ENCODE data around the gene TRPM3. TPM values are rescaled to one million over a fixed set of nuclear protein-coding genes. Genes with fewer than 3 reads are reported as not detected.

The TRPM3 gene
- total RNA-seq, 1 donor, result under 0.01 TPM

GRCh38 chr9:70936536-70936935 is 184.9 kb downstream of the TRPM3 start:
- no peak overlapping the region for H3K4me3 ChIP-seq (ENCODE audit: low read depth, low read length)
- no peak for DNase-seq (ENCODE audit: low read depth)
- TF ChIP-seq, protein P1, sequence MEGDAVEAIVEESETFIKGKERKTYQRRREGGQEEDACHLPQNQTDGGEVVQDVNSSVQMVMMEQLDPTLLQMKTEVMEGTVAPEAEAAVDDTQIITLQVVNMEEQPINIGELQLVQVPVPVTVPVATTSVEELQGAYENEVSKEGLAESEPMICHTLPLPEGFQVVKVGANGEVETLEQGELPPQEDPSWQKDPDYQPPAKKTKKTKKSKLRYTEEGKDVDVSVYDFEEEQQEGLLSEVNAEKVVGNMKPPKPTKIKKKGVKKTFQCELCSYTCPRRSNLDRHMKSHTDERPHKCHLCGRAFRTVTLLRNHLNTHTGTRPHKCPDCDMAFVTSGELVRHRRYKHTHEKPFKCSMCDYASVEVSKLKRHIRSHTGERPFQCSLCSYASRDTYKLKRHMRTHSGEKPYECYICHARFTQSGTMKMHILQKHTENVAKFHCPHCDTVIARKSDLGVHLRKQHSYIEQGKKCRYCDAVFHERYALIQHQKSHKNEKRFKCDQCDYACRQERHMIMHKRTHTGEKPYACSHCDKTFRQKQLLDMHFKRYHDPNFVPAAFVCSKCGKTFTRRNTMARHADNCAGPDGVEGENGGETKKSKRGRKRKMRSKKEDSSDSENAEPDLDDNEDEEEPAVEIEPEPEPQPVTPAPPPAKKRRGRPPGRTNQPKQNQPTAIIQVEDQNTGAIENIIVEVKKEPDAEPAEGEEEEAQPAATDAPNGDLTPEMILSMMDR (IDR thresholded peaks at IDR 0.05; ENCODE audit: insufficient read depth, low read depth, low read length), result no peak

- H3K4me3 ChIP-seq (ENCODE audit: low read depth, low read length), result no peak overlapping the region
- peak; percentile 22 for DNase-seq (ENCODE audit: low read depth)
- TF ChIP-seq, protein P1 (IDR thresholded peaks at IDR 0.05; ENCODE audit: insufficient read depth, low read depth, low read length), result no peak
Observed at GRCh38 chr9:70935856-70936255, 185.6 kb downstream of the TRPM3 start.

GRCh38 chr9:70934642-70935041 is 186.8 kb downstream of the TRPM3 start:
- TF ChIP-seq, protein P1 (IDR thresholded peaks at IDR 0.05; ENCODE audit: insufficient read depth, low read depth, low read length), result no peak
- no peak for DNase-seq (ENCODE audit: low read depth)
- H3K4me3 ChIP-seq (ENCODE audit: low read depth, low read length), result no peak overlapping the region

- DNase-seq (ENCODE audit: low read depth), result no peak
- no peak overlapping the region for H3K4me3 ChIP-seq (ENCODE audit: low read depth, low read length)
- TF ChIP-seq, protein P1 (IDR thresholded peaks at IDR 0.05; ENCODE audit: insufficient read depth, low read depth, low read length), result no peak
Observed at GRCh38 chr9:70933321-70933720, 188.1 kb downstream of the TRPM3 start.

GRCh38 chr9:70932097-70932496 is 189.3 kb downstream of the TRPM3 start:
- DNase-seq (ENCODE audit: low read depth), result no peak
- TF ChIP-seq, protein P1 (IDR thresholded peaks at IDR 0.05; ENCODE audit: insufficient read depth, low read depth, low read length), result no peak
- no peak overlapping the region for H3K4me3 ChIP-seq (ENCODE audit: low read depth, low read length)

- no peak for DNase-seq (ENCODE audit: low read depth)
- no peak overlapping the region for H3K4me3 ChIP-seq (ENCODE audit: low read depth, low read length)
- TF ChIP-seq, protein P1 (IDR thresholded peaks at IDR 0.05; ENCODE audit: insufficient read depth, low read depth, low read length), result no peak
Observed at GRCh38 chr9:70927530-70927929, 193.9 kb downstream of the TRPM3 start.

DNA sequence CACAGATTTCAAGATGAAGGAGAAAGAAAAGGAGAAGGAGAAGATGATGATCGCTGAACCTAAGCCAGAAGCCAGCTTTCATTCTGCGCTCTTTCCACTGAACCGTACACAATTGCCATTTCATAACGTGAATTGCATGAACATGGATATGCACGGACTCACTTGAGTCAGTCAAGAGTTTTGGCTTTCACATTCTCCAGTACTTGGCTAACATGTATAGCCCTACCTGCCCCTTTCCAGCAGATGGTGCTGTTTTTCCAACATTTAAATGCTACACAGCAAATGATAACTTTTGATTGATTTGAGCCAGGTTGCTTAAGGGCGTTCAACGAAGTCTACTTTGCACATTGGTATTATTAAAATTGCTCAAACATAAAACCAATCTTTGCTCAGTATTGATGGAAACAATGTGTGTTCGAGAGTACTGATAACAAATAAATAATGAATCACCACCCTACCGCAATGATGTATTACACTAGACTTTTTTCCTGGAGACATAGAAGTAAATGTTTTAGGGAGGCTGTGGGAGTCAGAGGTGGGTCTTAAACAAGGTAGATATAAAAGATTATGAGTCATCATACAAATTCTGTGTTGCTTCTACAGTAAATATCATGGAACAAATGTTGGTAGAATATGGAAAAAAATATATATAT is 196.4 kb downstream of the TRPM3 start:
- H3K4me3 ChIP-seq (ENCODE audit: low read depth, low read length), result no peak overlapping the region
- peak; percentile 84 for DNase-seq (ENCODE audit: low read depth)
- TF ChIP-seq, protein P1 (IDR thresholded peaks at IDR 0.05; ENCODE audit: insufficient read depth, low read depth, low read length), result peak; percentile 86

All from fibroblast of villous mesenchyme (primary cell).